Measurements from ENCODE around the gene MYT1.

Gene MYT1

GRCh38 chr20:64247970-64248841 lies 84.0 kb downstream of the MYT1 start:
- no peak for DNase-seq (ENCODE audit: low spot score)

- no peak for DNase-seq (ENCODE audit: low spot score)
Measured at GRCh38 chr20:64250027-64250426, 85.8 kb downstream of the MYT1 start.

- no peak for DNase-seq (ENCODE audit: low spot score)
Measured at GRCh38 chr20:64253000-64253383, 88.7 kb downstream of the MYT1 start.

- DNase-seq (ENCODE audit: low spot score) = no peak
Measured at GRCh38 chr20:64253443-64253842, 89.2 kb downstream of the MYT1 start.

- no peak for DNase-seq (ENCODE audit: low spot score)
Measured at GRCh38 chr20:64254156-64254555, 89.9 kb downstream of the MYT1 start.

GRCh38 chr20:64254571-64255360 lies 90.5 kb downstream of the MYT1 start:
- DNase-seq (ENCODE audit: low spot score) = no peak

GRCh38 chr20:64255361-64256281 lies 91.4 kb downstream of the MYT1 start, which contains the start of gene PCMTD2:
PCMTD2 (plus strand) TSS chr20:64255748; CDS start chr20:64259966, 4,218 bp downstream.
- DNase-seq (ENCODE audit: low spot score) = peak; percentile 90

- no peak for DNase-seq (ENCODE audit: low spot score)
Measured at GRCh38 chr20:64256282-64256935, 92.2 kb downstream of the MYT1 start.

- no peak for DNase-seq (ENCODE audit: low spot score)
Measured at GRCh38 chr20:64257107-64257757, 93.0 kb downstream of the MYT1 start.

GRCh38 chr20:64258071-64258823 lies 94.0 kb downstream of the MYT1 start:
- DNase-seq (ENCODE audit: low spot score) = no peak

- DNase-seq (ENCODE audit: low spot score) = no peak
Measured at GRCh38 chr20:64260239-64260638, 96.0 kb downstream of the MYT1 start.

GRCh38 chr20:64261138-64261537 lies 96.9 kb downstream of the MYT1 start:
- no peak for DNase-seq (ENCODE audit: low spot score)

- DNase-seq (ENCODE audit: low spot score) = no peak
Measured at GRCh38 chr20:64264091-64264490, 99.8 kb downstream of the MYT1 start.

- DNase-seq (ENCODE audit: low spot score) = no peak
Measured at GRCh38 chr20:64265201-64265600, 100.9 kb downstream of the MYT1 start.

- DNase-seq (ENCODE audit: low spot score) = no peak
Measured at GRCh38 chr20:64266988-64267387, 102.7 kb downstream of the MYT1 start.

GRCh38 chr20:64268174-64268573 lies 103.9 kb downstream of the MYT1 start:
- no peak for DNase-seq (ENCODE audit: low spot score)

- no peak for DNase-seq (ENCODE audit: low spot score)
Measured at GRCh38 chr20:64269604-64270411, 105.6 kb downstream of the MYT1 start.

- no peak for DNase-seq (ENCODE audit: low spot score)
Measured at GRCh38 chr20:64271636-64272035, 107.4 kb downstream of the MYT1 start.

GRCh38 chr20:64273109-64273508 lies 108.9 kb downstream of the MYT1 start:
- DNase-seq (ENCODE audit: low spot score) = no peak
